Subcutaneous adipose tissue (tissue), 4 donors: Measurements from ENCODE around the gene RFTN1. TPM values are rescaled to one million over a fixed set of nuclear protein-coding genes. Genes with fewer than 3 reads are reported as not detected.

Source experiments
- CTCF ChIP-seq: fragments of 450-650 bp; IDR thresholded peaks from one replicate; pipeline ENCODE4 v1.5.1; 2016; ENCODE audit warnings: low read depth, mild to moderate bottlenecking, control low read depth, antibody characterized with exemption, moderate library complexity
- total RNA-seq, 4 donors: library from RNA; depleted of rRNA; stranded (reverse); fragments of >200 nt; gene quantifications; one replicate each; pipeline ENCODE4 v1.1.0, GENCODE V29; 2016

RFTN1 gene
- total RNA-seq, 4 donors from 2014 or later: 58.1 to 116 (median 97.4) TPM

GRCh38 chr3:16429086-16429485, 84.4 kb downstream of the RFTN1 start:
- TF ChIP-seq CTCF: no peak

DNA sequence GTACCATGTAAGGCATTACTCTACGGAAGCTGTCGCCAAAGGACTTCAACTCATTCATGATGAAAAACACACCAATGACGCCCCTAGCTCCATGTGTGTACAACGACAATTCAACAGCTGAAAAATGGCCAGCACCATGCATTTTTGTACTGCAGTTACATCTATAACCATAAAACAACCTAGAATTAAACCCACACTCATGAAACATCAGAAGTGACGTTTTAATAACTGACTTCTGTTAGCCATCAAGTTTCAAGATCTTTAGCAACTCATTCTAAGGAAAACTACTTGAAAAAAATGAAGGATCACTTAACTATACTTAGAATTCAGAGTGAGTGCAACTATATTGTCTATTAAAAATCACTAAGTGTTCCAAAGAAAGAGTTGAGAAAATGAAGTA, 84.9 kb downstream of the RFTN1 start:
- TF ChIP-seq CTCF: no peak

- TF ChIP-seq CTCF: no peak
Observed at GRCh38 chr3:16427103-16427965, 86.2 kb downstream of the RFTN1 start.

- TF ChIP-seq CTCF: no peak
Observed at GRCh38 chr3:16426665-16427064, 86.8 kb downstream of the RFTN1 start.

GRCh38 chr3:16426029-16426400, 87.5 kb downstream of the RFTN1 start:
- TF ChIP-seq CTCF: no peak

DNA sequence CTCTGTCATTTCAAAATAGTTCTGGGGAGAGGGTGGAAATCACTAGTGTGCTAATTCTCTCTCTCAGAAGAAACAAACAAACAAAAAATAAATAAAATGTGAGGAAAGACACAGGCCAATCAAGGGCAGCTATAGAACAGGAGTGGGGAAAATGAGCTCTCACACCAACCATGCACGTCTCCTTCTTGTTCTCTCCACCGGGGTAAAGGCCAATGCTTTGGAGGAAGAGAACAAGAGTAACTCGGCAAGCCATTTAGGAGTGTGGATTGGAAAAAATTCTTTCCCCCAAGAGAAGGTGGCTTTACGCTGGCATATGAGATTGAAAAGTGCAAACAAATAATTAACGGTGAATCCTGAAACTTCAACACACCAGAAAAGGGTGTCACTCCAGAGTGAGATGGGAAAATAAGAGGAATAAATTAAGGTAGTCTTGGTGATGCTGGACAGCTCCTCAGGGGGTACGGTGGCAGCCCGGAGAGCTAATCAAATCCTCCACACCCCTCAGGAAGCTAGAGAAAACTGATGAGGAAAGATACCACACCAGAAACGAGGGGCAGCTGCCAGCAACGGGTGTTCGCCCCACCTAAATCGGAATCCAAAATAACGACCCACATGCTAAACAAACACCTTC, 88.0 kb downstream of the RFTN1 start:
- no peak for TF ChIP-seq CTCF

- no peak for TF ChIP-seq CTCF
Observed at GRCh38 chr3:16423947-16424673, 89.4 kb downstream of the RFTN1 start.
